HL-60 (cell line): Measurements from ENCODE around the gene SELENOI.

ENCODE experiments used
- CTCF ChIP-seq: IDR thresholded peaks from one replicate; pipeline ENCODE4 v1.5.1; 2011; ENCODE audit warnings: low read length, control low read depth, inconsistent platforms; ENCODE audit not compliant: insufficient read depth
- GABPA ChIP-seq: IDR thresholded peaks from 2 replicates; pipeline ENCODE4 v1.6.1; 2012; ENCODE audit warnings: low read depth
- POLR2AphosphoS5 ChIP-seq: IDR thresholded peaks from 2 replicates; pipeline ENCODE4 v1.6.1; 2012; ENCODE audit warnings: low read depth
- REST ChIP-seq: IDR thresholded peaks from 2 replicates; pipeline ENCODE4 v1.6.1; 2012; ENCODE audit warnings: low read depth; ENCODE audit not compliant: insufficient replicate concordance
- SPI1 ChIP-seq: IDR thresholded peaks from 2 replicates; pipeline ENCODE4 v1.6.1; 2012; ENCODE audit warnings: low read depth, mild to moderate bottlenecking, borderline replicate concordance

GRCh38 chr2:26400723-26401122, 54.8 kb downstream of the SELENOI start:
- no peak for TF ChIP-seq CTCF
- TF ChIP-seq POLR2AphosphoS5, result no peak
- no peak for TF ChIP-seq REST
- TF ChIP-seq GABPA, result no peak
- no peak for TF ChIP-seq SPI1
